ENCODE results near the gene TMEM225B. TPM values are rescaled to one million over a fixed set of nuclear protein-coding genes. Genes with fewer than 3 reads are reported as not detected.
"Not testable (repeated sequence)": the region's sequence is repeated elsewhere in the genome, so short reads cannot be mapped to it uniquely, and the experiment has no call there.

The TMEM225B gene
- total RNA-seq, 2 donors from 2014 or later: 0.57 to 2.0 TPM

DNA sequence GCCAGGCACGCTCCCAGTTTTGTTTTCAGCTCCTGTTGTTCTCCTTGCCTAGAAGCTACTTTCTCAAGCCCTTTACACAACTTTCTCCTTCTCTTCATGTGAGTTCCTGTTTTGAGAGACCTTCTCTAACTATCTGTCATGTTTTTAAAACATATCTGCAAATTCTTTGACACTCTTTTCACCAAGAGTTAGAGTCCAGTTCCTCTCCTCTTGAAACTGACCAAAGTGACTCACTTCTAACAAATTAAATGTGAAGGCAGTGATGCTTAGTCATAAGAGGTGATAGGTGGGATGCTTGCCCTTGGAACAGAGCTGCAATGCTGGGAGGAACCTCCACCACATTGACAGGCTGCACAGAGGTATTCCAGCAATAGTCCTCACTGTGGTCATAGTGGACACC lies 44.0 kb downstream of the TMEM225B start:
- intact Hi-C loops (cut with DNase I): no loop called here
- no peak for DNase-seq (ENCODE audit: low spot score)

DNA sequence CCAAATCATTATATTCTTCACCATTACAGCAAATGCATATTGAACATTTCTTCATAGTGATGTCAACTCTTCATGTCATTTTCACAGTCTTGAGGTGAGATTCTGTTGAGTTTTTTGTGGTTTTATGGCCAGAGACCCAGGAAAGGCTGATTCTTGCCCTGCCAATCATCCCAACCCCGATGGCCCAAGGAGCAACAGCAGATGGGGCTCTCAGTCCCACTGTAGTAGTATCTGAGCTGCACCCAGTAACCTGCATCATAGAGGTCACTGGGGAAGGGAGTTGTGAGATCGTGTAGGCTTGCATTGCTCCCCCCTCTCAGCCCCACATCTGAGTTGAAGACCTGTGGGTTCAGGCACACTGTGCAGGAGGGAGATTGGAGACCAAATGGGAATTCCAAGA lies 45.4 kb downstream of the TMEM225B start:
- DNase-seq (ENCODE audit: low spot score): no peak
- intact Hi-C loops (cut with DNase I): no loop called here

DNA sequence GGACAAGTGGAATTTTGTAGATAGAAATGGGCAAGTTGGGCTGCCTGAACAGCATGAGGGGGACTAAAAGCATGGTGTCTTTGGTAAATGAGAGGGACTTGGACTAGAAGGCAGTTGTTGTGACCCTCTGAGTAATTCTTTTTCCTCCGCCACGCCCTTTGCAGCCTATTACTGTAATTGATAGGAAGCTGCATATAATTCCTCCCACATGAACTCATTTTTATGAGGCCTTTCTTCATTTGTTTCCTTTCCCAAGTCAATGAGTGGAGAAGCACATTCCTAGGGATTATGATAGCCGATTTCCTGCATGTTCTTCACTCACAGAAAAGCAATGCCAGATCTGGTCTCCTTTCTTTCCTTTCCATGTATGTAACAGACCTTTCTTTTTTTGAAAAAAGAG lies 46.4 kb downstream of the TMEM225B start:
- no peak for DNase-seq (ENCODE audit: low spot score)
- intact Hi-C loops (cut with DNase I): no loop called here

DNA sequence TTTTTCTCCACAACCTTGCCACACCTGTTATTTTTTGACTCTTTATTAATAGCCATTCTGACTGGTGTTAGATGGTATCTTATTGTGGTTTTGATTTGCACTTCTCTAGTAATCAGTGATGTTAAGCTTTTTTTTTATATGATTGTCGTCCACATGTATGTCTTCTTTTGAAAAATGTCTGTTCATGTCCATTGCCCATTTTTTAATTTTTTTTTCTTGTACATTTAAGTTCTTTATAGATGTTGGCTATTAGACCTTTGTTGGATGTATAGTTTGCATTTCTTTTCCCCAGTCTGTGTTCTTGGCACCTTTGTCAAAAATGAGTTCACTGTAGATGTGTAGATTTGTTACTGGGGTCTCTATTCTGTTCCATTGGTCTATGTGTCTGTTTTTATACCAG lies 47.5 kb downstream of the TMEM225B start:
- intact Hi-C loops (cut with DNase I): no loop called here
- no peak for DNase-seq (ENCODE audit: low spot score)

DNA sequence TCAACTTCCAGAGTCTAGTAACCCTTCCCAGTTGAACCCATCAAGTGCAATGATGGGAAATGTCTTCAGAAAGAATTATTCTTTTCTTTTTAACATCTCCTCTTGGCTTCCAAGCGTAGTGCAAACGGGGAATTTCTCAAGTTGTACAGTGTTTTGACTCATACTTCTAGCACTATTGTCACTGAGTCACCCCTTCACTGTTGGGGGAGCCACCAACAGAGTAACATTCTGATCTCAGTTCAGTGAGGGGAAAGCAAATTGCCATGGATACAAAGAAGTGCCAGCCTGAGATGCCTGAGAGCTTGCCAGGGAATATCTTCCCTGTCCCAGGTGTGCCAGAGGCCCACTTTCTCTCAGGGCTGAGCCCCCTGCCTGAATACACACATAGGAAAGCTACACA lies 50.8 kb downstream of the TMEM225B start:
- no peak for DNase-seq (ENCODE audit: low spot score)
- intact Hi-C loops (cut with DNase I): no loop called here

GRCh38 chr7:99651290-99651689 lies 53.2 kb downstream of the TMEM225B start:
- intact Hi-C loops (cut with DNase I): no loop called here
- DNase-seq (ENCODE audit: low spot score): no peak

DNA sequence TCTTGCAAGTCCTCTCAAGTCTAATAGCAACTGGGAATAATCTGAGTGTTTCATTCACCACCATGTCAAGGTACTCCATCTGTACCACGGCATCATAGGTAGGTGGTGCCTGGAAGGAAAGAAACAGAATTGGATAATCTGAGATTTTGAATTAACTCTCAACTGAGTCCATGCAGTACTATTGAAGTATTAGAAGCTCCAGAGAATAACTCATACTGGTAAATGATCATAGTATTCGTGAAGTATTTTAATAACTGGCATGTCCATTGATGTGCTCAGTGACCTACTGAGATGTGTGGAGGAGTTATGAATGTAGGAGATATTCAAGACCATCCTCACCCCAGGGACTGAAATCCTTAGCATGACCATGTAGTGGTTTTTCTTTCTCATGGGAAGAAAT lies 54.6 kb downstream of the TMEM225B start:
- intact Hi-C loops (cut with DNase I): no loop called here

GRCh38 chr7:99653269-99653668 lies 55.2 kb downstream of the TMEM225B start:
- intact Hi-C loops (cut with DNase I): not testable (repeated sequence)

More for the DNA sequence above, 54.6 kb downstream of the TMEM225B start:
- DNase-seq (ENCODE audit: low spot score): no peak

DNA sequence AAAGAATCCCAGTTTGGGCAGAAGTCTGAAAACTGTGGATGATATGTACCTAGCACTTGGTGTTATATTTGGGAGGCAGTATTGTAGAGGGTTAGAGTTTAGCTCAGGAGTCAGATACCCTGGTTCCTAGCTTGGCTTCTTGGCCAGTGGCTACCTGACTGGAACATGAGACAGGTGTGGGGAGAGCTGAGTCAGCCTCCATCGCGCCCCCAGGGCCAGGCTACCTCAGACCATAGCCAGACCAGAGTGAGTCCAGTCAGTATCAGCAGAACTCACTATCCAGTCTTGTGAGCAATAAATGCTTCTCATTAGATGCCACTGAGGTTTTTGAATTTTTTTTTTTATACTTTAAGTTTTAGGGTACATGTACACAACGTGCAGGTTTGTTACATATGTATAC lies 55.7 kb downstream of the TMEM225B start:
- intact Hi-C loops (cut with DNase I): no loop called here
- DNase-seq (ENCODE audit: low spot score): no peak

More at GRCh38 chr7:99653269-99653668, 55.2 kb downstream of the TMEM225B start:
- DNase-seq (ENCODE audit: low spot score): not testable (repeated sequence)

DNA sequence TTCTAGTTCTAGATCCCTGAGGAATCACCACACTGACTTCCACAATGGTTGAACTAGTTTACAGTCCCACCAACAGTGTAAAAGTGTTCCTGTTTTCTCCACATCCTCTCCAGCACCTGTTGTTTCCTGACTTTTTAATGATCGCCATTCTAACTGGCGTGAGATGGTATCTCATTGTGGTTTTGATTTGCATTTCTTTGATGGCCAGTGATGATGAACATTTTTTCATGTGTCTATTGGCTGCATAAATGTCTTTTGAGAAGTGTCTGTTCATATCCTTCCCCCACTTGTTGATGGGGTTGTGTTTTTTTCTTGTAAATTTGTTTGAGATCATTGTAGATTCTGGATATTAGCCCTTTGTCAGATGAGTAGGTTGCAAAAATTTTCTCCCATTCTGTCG lies 56.6 kb downstream of the TMEM225B start:
- DNase-seq (ENCODE audit: low spot score); intact Hi-C loops (cut with DNase I): not testable (repeated sequence)

DNA sequence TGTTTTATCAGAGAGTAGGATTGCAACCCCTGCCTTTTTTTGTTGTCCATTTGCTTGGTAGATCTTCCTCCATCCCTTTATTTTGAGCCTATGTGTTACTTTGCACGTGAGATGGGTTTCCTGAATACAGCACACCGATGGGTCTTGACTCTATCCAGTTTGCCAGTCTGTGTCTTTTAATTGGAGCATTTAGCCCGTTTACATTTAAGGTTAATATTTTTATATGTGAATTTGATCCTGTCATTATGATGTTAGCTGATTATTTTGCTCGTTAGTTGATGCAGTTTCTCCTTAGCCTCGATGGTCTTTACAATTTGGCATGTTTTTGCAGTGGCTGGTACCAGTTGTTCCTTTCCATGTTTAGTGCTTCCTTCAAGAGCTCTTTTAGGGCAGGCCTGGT lies 59.8 kb downstream of the TMEM225B start:
- DNase-seq (ENCODE audit: low spot score); intact Hi-C loops (cut with DNase I): not testable (repeated sequence)

Other genes starting within 250 kb of the TMEM225B start
- gene ARPC1B, start 223.5 kb upstream of the TMEM225B start, total RNA-seq: 100 to 1,000 TPM; 102 to 144 TPM
- 10 to 100 TPM; 84.1 to 95.6 TPM for gene PDAP1, start 189.7 kb upstream of the TMEM225B start, total RNA-seq
- 10 to 100 TPM; 48.2 to 57.1 TPM for gene BUD31, start 189.3 kb upstream of the TMEM225B start, total RNA-seq
- 1 to 10 TPM; 3.1 to 5.6 TPM for gene PTCD1, start 159.5 kb upstream of the TMEM225B start, total RNA-seq
- 10 to 100 TPM; 22.9 to 25.7 TPM for gene CPSF4, start 159.3 kb upstream of the TMEM225B start, total RNA-seq
- 100 to 1,000 TPM; 143 to 200 TPM for gene ATP5MF, start 132.1 kb upstream of the TMEM225B start, total RNA-seq
- gene ZNF789, start 125.4 kb upstream of the TMEM225B start, total RNA-seq: 1 to 10 TPM; 8.0 to 9.8 TPM
- gene ZNF394, start 98.0 kb upstream of the TMEM225B start, total RNA-seq: 10 to 100 TPM; 17.5 to 20.0 TPM
- gene ZKSCAN5, start 93.6 kb upstream of the TMEM225B start, total RNA-seq: 1 to 10 TPM; 5.9 to 7.0 TPM
- gene FAM200A, start 46.2 kb upstream of the TMEM225B start, total RNA-seq: 1 to 10 TPM; 3.2 to 5.4 TPM
- 10 to 100 TPM; 55.2 to 75.5 TPM for gene ZNF655, start 39.6 kb upstream of the TMEM225B start, total RNA-seq
- gene ZSCAN25, start 18.7 kb downstream of the TMEM225B start, total RNA-seq: 10 to 100 TPM; 10.9 to 12.4 TPM
- gene CYP3A5, start 81.7 kb downstream of the TMEM225B start, total RNA-seq: 1 to 10 TPM in 1 of 2 donors, under 1 TPM in 1; 0.62 to 1.8 TPM
- gene CYP3A7, start 136.9 kb downstream of the TMEM225B start, total RNA-seq: not detected
- not detected for gene CYP3A4, start 185.9 kb downstream of the TMEM225B start, total RNA-seq
- gene CYP3A43, start 229.7 kb downstream of the TMEM225B start, total RNA-seq: under 1 TPM in 1 of 2 donors, not detected in 1; 0.14 TPM

Measured in posterior vena cava (tissue), 2 donors.